Left cardiac atrium (tissue), 4 donors: ENCODE results near the gene CENPO. TPM values are rescaled to one million over a fixed set of nuclear protein-coding genes. Genes with fewer than 3 reads are reported as not detected.

ENCODE experiments used
- ATAC-seq, 2 donors: fragments of 200-7000 bp; cut with Tn5 transposase; one replicate each; pipeline ENCODE4 v1.9.1; 2020; ENCODE audit warnings: mild to moderate bottlenecking in 2 of 2, moderate library complexity in 2 of 2
- DNase-seq: peaks from one replicate; pipeline ENCODE4 v3.0.0-alpha.2; 2020
- intact Hi-C, 2 donors: fragments of 100-400 bp; cut with DNase I; formaldehyde crosslinking; loops; one replicate each; pipeline versions ENCODE4 v1.14.1 to v1.15.1; 2022 to 2023
- total RNA-seq, 2 donors: library from RNA; stranded (reverse); fragmentation: NEBNext Ultra II Directional; extraction: Animal tissue kit (Norgen Biotek cat#: 25700); gene quantifications; one replicate each; pipeline ENCODE4 v1.2.1, GENCODE V29; 2021
- donor health status: DM: no; HTN: yes; CAD: no.
- donor health status: DM: no; HTN: yes; CAD: no; lungs with severe emphysema.
- donor health status: DM: yes; HTN: yes; CAD: no.
- donor health status: Dilated cardiomyopathy.

Gene CENPO
- total RNA-seq, 2 donors from 2014 or later = 3.0 to 4.2 TPM

GRCh38 chr2:24820598-24821432, 27.6 kb downstream of the CENPO start:
- no peak for DNase-seq
- intact Hi-C loops = no loop called here
- ATAC-seq = no peak

GRCh38 chr2:24821433-24821891, 28.2 kb downstream of the CENPO start:
- ATAC-seq = no peak
- intact Hi-C loops = no loop called here
- DNase-seq = no peak

GRCh38 chr2:24822049-24822706, 29.0 kb downstream of the CENPO start:
- intact Hi-C loops = no loop called here
- no peak for ATAC-seq
- no peak for DNase-seq

GRCh38 chr2:24824071-24824588, 30.9 kb downstream of the CENPO start:
- ATAC-seq (no peak), DNase-seq (no peak)
- intact Hi-C loops = no loop called here

GRCh38 chr2:24824966-24825882, 32.0 kb downstream of the CENPO start:
- no peak for DNase-seq
- no peak for ATAC-seq
- intact Hi-C loops = loop anchor here in 1 of 2 donors (5.0 kb wide), 2 partner anchors 403 to 418 kb away; no protein-coding TSS in a partner anchor

- ATAC-seq (no peak), DNase-seq (no peak)
- intact Hi-C loops = loop anchor here in 1 of 2 donors (5.0 kb wide), 2 partner anchors 404 to 419 kb away; no protein-coding TSS in a partner anchor
Measured at GRCh38 chr2:24825883-24826772, 32.9 kb downstream of the CENPO start.

- intact Hi-C loops = loop anchor here (1.0 to 5.0 kb wide), 3 partner anchors 404 to 419 kb away; no protein-coding TSS in a partner anchor
- ATAC-seq (no peak), DNase-seq (no peak)
Measured at GRCh38 chr2:24826773-24827145, 33.5 kb downstream of the CENPO start.

- intact Hi-C loops = loop anchor here (1.0 to 5.0 kb wide), 3 partner anchors 405 to 420 kb away; no protein-coding TSS in a partner anchor
- ATAC-seq = peak; percentile 92 to 95
- DNase-seq = peak; percentile 81
Measured at GRCh38 chr2:24827321-24828237, 34.4 kb downstream of the CENPO start.

GRCh38 chr2:24828238-24828996, 35.2 kb downstream of the CENPO start:
- DNase-seq (no peak), ATAC-seq (no peak)
- intact Hi-C loops = loop anchor here in 1 of 2 donors (5.0 kb wide), 2 partner anchors 406 to 421 kb away; no protein-coding TSS in a partner anchor

GRCh38 chr2:24830351-24830750, 37.1 kb downstream of the CENPO start:
- intact Hi-C loops = loop anchor here in 1 of 2 donors (10.0 kb wide), 1 partner anchor 364 kb away; no protein-coding TSS in a partner anchor
- no peak for DNase-seq
- ATAC-seq = no peak

- ATAC-seq = no peak
- DNase-seq = no peak
- intact Hi-C loops = loop anchor here in 1 of 2 donors (10.0 kb wide), 1 partner anchor 364 kb away; no protein-coding TSS in a partner anchor
Measured at GRCh38 chr2:24830786-24831185, 37.6 kb downstream of the CENPO start.

GRCh38 chr2:24831221-24832072, 38.2 kb downstream of the CENPO start:
- no peak for DNase-seq

GRCh38 chr2:24832073-24832461, 38.8 kb downstream of the CENPO start:
- no peak for DNase-seq
- intact Hi-C loops = loop anchor here in 1 of 2 donors (10.0 kb wide), 1 partner anchor 363 kb away; no protein-coding TSS in a partner anchor

More at GRCh38 chr2:24831221-24832072, 38.2 kb downstream of the CENPO start:
- no peak for ATAC-seq
- intact Hi-C loops = loop anchor here in 1 of 2 donors (10.0 kb wide), 1 partner anchor 363 kb away; no protein-coding TSS in a partner anchor

GRCh38 chr2:24832521-24832920, 39.3 kb downstream of the CENPO start:
- no peak for ATAC-seq

More at GRCh38 chr2:24832073-24832461, 38.8 kb downstream of the CENPO start:
- peak in 1 of 2 donors; percentile 11 for ATAC-seq

More at GRCh38 chr2:24832521-24832920, 39.3 kb downstream of the CENPO start:
- intact Hi-C loops = loop anchor here in 1 of 2 donors (10.0 kb wide), 1 partner anchor 362 kb away; no protein-coding TSS in a partner anchor
- DNase-seq = no peak
